Hematopoietic multipotent progenitor cell treated with erythropoietin and hydrocortisone succinate and interleukin-3 and kit ligand, for 17 days (in vitro differentiated cells): ENCODE measurements around the gene C4orf36.
A peak's percentile ranks its signal among the peaks of the same experiment; 100 is the strongest.

Source experiments
- DNase-seq: peaks from one replicate; pipeline ENCODE4 v3.0.0-alpha.2; 2015; ENCODE audit warnings: low spot score

C4orf36 gene

GRCh38 chr4:86891762-86892635 lies at the start of gene C4orf36:
C4orf36 (minus strand) TSS chr4:86892422; CDS start chr4:86891520, 902 bp downstream.
- DNase-seq, result no peak

GRCh38 chr4:86940920-86941460 lies 48.8 kb upstream of the C4orf36 start:
- no peak for DNase-seq

GRCh38 chr4:86939729-86940575 lies 47.7 kb upstream of the C4orf36 start:
- DNase-seq, result no peak

GRCh38 chr4:86938771-86939520 lies 46.7 kb upstream of the C4orf36 start:
- no peak for DNase-seq

GRCh38 chr4:86935853-86936733 lies 43.9 kb upstream of the C4orf36 start:
- peak; percentile 88 for DNase-seq

- DNase-seq, result no peak
Observed at GRCh38 chr4:86935566-86935852, 43.3 kb upstream of the C4orf36 start.

GRCh38 chr4:86934771-86935565 lies 42.7 kb upstream of the C4orf36 start, which contains the start of gene AFF1:
AFF1 (plus strand) TSS chr4:86935011; CDS start chr4:86948534, 13,523 bp downstream.
- peak; percentile 92 for DNase-seq

- no peak for DNase-seq
Observed at GRCh38 chr4:86934147-86934770, 42.0 kb upstream of the C4orf36 start.

- DNase-seq, result no peak
Observed at GRCh38 chr4:86928400-86929255, 36.4 kb upstream of the C4orf36 start.

GRCh38 chr4:86927843-86928395 lies 35.7 kb upstream of the C4orf36 start:
- no peak for DNase-seq

GRCh38 chr4:86926435-86927086 lies 34.3 kb upstream of the C4orf36 start:
- no peak for DNase-seq

GRCh38 chr4:86924811-86925210 lies 32.6 kb upstream of the C4orf36 start:
- DNase-seq, result no peak

- DNase-seq, result no peak
Observed at GRCh38 chr4:86921608-86922252, 29.5 kb upstream of the C4orf36 start.

GRCh38 chr4:86919561-86920223 lies 27.5 kb upstream of the C4orf36 start:
- DNase-seq, result peak; percentile 49

- DNase-seq, result peak; percentile 49
Observed at GRCh38 chr4:86918539-86919072, 26.4 kb upstream of the C4orf36 start.
